HG03460 (cell line): ENCODE measurements around the gene ATP5F1C.
"Not testable (repeated sequence)": the region's sequence is repeated elsewhere in the genome, so short reads cannot be mapped to it uniquely, and the experiment has no call there.

Experiments used
- ATAC-seq: cut with Tn5 transposase; IDR thresholded peaks from one replicate; pipeline ENCODE4 v1.9.1; 2021; ENCODE audit not compliant: unreplicated experiment

The ATP5F1C gene

GRCh38 chr10:7787857-7788638 lies at the start of gene ATP5F1C, which contains the start of gene KIN:
ATP5F1C (plus strand) TSS chr10:7788177; CDS start chr10:7788208, 31 bp downstream.
KIN (minus strand) TSS chr10:7787993; CDS start chr10:7787933, 60 bp downstream.
- ATAC-seq = peak; percentile 95

GRCh38 chr10:7738536-7739407 lies 49.2 kb upstream of the ATP5F1C start:
- ATAC-seq = no peak

DNA sequence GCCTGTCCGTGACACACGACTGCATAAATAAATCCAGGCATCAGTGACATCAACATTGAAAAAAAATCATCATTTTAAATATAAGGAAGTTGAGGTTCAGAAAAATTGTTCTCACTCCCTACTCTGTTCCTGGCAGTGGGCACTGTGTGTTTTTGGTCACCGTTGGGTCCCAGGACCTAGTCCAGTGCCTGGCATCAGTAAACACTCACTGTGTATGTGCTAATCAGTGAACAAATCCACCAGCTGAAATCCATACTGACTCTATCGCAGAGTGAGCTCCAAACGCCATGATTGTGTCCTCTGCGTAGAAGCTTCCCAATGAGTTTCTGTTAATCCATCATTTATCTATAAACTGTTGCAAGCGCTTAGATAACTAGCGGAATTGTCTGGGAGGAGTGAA lies 43.7 kb upstream of the ATP5F1C start:
- ATAC-seq = no peak

DNA sequence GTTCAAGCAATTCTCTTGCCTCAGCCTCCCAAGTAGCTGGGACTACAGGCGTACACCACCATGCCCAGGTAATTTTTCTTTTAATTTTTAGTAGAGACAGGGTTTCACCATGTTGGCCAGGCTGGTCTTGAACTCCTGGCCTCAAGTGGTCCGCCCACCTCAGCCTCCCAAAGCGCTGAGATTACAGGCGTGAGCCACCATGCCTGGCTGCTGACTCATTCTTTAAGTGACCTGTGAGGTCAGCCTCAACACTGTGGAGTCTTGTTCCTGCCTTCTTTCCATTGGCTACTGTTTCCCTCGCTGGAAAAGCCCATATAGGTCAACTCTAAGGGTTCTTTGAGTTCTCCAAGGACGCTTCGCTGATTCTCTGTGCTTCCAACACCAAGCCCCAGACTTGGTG lies 39.3 kb upstream of the ATP5F1C start:
- not testable (repeated sequence) for ATAC-seq

GRCh38 chr10:7750222-7750621 lies 37.8 kb upstream of the ATP5F1C start:
- no peak for ATAC-seq

- no peak for ATAC-seq
Observed at GRCh38 chr10:7752251-7752650, 35.7 kb upstream of the ATP5F1C start.

GRCh38 chr10:7755103-7755502 lies 32.9 kb upstream of the ATP5F1C start:
- ATAC-seq = no peak

DNA sequence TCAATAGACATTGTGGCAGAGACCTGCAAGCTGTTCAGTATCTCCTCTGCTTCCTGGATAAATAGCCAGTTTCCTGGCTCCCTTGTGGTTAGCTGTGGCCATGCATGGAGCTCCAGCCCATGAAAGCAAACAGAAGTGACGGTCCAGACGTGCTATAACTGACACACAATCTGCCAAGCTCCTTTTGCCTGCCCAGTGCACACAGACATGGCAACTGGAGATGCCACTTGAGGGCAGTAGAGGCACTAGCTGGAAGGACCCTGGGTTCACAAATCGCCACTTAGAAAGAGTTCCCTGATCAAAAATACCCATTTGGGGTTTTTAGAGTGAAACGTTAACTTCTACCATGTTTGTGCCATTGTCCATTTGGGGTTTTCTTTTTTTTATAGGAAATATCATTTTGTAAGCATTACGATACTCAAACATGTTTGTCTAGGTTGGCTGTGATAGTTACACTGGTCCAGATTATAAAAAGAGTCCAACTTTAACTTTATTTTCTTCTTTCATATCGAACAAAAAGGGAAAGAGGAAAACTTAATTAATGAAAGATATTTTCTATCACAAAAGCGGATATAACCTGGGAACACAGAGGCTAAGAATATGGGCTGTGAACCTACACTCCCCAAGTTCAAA lies 31.5 kb upstream of the ATP5F1C start:
- ATAC-seq = no peak

DNA sequence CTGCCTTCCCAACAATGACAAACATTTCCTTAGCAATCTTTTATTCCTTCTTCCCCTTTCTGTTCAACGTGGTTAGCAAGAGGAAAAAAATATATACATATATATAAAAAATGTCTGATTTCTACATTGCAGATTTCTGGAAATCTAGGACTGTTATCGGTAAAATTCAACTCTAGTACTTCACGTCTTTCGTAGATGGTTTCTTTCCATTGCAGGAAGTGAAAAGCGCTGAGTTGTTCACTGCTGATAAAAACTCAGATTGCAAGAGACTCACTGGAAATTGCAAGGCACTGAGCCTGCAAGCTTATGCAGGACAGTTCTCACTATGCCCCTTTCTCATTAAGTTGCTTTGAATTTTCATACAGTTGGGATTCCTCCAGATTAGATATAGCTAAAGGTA lies 24.0 kb upstream of the ATP5F1C start:
- ATAC-seq = no peak

DNA sequence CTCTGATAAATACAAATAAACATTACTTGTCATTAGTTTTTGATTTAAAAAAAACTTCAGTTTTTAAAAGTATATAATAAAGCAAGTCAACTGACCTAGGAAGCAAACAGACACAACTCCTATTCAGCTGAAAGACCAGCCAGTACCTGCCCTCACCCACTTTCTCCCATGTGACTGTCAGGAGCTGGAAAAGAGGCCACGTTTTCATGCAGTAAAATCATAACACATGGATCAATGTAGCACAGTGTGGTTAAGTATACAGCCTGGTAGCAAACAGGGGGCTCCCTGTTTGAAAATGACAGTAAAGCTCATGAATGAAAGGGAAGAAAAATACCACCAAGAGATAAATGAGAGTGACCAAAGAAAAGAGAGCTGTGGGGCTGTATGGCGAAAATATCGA lies 21.7 kb upstream of the ATP5F1C start:
- ATAC-seq = no peak

DNA sequence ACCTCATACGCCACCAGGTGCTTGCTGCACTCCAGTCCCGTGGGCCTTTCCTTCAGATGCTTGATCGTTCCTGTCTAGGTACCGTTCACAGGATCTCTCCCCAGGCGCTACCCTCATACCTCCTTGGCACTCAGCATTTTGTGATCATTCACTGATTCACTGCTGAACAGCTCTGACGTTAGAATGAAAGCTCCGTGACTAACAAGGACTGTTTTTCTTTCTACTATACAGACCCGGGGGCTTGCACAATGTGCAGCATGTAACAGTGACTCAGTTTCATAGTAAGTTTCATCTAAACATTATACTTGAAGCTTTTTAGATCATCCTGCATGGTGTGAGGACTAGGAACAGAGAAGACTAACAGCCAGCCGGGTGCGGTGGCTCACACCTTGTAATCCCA lies 20.8 kb upstream of the ATP5F1C start:
- ATAC-seq = no peak

DNA sequence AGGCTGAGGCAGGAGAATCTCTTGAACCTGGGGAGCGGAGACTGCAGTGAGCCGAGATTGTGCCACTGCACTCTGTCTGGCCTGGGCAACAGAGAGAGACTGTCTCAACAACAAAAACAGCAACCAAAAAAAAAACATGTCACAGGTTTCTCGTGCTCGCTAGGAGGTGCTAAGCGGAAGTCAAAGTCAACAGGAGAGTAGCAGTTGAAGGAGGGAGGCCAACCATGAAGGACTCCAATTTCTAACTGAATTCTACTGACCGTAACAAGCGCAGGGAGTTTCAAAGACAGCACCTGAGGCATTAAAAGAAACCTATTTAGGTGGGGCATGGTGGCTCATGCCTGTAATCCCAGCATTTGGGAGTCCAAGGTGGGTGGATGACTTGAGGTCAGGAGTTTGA lies 19.6 kb upstream of the ATP5F1C start:
- no peak for ATAC-seq

DNA sequence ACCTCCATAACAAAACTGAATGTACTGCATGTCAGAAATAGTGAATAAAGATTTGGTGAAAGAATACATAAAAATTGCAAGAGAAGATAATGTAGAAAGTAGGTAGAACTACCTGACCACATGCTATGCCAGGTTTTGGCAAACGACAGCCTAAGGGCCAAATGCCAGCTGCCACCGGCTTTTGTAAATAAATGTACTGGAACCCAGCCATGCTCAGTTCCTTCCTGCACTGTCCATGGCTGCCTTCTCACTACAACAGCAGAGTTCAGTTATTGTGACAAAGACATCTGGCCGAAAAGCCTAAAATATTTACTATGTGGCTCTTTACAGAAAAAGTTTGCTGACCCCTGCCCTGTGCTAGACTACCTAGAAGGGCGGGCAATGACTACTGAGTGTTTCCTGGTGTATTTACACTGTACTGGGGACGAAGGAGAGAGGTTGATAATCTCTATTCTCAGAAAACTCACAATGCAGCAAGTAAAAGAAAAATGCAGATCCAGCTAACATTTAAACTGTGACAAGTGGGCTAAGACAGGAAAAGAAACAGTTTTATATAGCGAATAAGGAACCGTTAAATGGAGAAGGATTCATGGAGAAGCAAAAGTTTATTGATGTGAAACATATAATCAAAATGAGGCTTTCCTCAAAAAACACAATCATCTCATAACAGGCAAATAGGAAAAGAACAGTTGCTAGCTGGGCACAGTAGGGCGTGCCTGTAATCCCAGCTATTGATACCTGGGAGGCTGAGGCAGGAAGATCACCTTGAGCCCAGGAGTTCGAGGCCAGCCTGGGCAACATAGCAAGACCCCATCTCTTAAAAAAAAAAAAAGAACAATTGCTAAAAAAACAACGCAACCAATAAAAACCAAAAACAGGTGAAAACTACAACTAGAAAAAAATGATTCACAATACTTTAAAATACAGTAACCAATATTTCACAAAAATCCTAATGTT lies 13.9 kb upstream of the ATP5F1C start:
- no peak for ATAC-seq

DNA sequence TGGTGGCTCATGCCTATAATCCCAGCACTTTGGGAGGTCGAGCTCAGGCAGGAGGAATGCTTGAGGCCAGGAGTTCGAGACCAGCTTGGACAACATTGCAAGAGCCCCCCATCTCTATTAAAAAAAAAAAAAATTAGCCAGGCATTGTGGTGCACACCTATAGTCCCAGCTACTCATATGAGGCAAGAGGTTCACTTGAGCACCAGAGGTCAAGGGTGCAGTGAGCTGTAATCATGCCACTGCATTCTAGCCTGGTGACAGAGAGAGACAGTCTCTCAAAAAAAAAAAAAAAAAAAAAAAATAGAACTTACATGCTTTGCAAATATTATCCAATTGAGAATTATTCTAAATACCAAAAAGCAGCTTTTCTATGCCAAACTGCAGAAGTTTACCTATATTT lies 11.2 kb upstream of the ATP5F1C start:
- no peak for ATAC-seq

DNA sequence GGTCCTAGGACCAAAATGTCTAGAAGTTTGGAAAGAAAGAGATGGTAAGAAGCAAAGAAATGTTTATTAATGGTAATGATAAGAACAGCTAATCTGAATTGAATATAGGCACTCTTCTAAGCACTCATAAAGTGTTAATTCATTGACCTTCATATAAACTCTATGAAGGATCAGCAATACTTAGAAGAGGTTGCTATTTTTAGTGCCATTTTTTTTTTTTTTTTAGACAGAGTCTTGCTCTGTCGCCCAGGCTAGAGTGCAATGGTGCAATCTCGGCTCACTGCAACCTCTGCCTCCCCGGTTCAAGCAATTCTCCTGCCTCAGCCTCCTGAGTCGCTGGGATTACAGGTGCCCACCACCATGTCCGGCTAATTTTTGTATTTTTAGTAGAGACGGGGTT lies 5.8 kb upstream of the ATP5F1C start:
- ATAC-seq = not testable (repeated sequence)

DNA sequence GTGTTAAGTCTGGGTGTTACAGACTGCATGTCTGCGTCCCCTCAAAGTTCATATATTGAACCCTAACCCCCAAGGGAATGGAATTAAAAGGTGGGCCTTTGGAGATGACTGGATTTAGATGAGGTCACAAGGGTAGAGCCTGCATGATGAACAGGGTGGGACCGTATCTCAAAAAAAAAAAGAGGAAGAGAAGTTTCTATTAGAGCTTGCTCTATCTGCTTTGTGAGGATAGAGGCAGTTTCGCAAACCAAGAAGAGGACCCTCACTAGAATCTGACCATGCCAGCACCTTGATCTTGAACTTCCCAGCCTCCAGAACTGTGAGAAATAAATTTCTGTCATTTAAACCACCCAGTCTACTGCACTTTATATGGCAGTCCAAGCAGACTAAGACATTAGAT lies 1.5 kb upstream of the ATP5F1C start:
- no peak for ATAC-seq

GRCh38 chr10:7787150-7787856 lies 674 bp upstream of the ATP5F1C start:
- no peak for ATAC-seq

DNA sequence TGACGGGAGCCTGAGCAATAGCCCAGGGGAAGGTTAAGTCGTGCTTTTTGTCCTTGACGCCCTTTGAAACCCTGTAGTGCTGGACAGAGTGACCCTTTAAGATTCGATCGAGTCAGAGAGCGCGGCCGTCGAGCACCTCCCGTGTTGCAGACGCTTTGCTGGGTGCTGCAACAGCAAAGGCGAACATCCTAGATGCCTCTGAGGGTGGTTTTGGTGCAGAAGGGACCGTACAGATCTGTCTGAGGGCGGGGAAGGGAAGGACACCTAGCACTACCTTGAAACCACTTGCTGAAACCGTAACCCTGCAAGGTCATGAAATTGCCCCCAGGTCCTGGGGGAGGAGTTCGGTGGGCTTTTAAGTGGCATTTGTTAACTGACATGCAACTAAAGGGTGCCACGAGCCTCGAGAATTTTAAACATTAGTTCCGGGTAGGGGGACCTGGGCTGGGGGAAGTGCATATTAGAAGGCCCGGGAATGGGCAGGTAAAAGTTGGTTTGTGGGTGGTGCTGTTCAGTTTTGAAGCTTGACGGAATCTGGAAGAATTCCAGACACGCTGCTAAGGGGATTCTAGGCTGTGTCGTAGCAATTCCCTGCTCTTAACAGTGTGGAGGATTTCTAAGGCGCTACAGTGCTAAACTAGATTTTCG lies 786 bp downstream of the ATP5F1C start:
- peak; percentile 19 for ATAC-seq

DNA sequence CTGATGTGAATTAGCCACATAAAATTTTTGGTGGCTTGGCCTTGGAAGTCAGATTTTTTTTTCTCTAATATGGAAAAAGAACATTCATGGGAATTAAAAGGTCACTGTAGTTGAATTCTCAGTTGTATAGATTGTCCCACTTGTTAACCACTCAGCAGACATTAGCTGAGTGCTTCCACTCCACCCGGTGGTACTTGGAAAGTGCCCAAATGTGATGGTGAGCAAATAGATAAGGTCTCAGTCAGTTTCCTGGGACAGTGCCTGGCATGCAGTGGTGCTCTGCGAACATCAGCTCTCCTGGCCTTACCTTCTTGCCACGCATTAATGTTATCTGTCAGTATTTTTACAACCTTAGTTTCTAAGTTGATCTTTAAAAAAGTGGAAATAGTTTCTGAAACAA lies 1.4 kb downstream of the ATP5F1C start:
- ATAC-seq = no peak
